Measurements from ENCODE around the gene SLC22A23.

Gene SLC22A23

GRCh38 chr6:3280866-3281465, 175.9 kb downstream of the SLC22A23 start:
- DNase-seq = no peak

DNA sequence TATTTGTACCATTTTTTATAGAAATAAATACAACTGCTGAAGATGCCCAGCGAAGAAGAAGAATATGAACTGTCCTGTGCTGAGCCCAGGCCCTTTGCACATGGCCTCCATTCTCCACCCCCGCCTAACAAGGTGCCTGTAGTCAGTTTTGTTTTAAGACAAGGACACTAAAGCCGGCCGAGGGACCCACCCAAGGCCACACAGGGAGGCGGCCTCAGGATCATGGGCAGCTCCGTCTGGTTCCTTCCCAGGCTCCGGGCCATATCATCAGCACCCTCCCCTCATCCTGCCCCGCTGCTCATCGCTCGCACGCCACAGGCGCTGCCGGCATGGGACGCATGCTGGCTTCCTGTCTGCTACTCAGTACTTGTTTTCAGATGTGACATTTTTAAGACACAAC, 176.8 kb downstream of the SLC22A23 start:
- DNase-seq = no peak

- no peak for DNase-seq
Measured at GRCh38 chr6:3278691-3279090, 178.2 kb downstream of the SLC22A23 start.

DNA sequence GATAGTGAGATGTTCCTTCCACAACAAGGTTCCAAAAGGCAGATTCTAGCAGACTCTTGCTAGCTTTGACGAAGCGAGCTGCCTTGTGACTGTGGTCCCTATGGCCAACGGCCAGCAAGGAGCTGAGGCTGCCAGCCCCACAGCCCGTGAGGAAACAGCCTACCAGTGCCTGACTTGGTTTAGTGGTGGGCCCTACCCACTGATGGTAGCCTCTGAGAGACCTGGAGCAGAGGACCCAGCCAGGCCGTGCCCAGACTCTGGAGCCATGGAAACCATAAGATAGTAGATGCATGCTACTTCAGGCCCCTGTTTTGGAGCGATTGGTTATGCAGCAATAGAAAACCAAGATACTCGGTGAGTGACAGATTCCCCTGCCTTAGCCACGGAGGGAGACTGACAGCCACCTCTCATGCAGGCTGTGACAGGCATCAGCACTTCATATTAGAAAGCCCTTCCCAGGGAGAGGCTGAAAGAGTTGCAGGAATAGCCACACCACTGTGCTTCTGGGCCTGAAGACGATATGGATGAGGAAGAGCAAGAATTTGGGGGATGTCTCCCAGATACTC, 178.9 kb downstream of the SLC22A23 start:
- DNase-seq = no peak

DNA sequence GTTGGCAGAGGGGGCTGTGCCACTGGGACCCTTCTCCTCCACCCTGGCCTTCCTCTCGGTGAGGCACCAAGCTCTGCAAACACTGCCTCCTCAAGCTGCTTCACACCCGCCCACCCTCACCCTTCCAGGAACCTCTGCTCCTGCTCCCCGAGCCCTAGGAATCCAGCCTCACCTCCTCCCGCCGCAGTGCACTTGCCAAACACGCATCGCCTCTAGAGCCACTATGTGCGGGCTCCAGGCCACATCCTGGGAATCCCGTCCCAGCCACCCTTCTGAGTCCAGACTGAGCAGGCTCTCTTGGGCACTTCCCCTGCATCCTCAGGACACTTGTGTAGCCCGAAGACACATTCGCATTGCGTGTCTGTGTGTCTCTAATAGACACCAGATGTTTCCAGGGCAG, 179.6 kb downstream of the SLC22A23 start:
- no peak for DNase-seq

DNA sequence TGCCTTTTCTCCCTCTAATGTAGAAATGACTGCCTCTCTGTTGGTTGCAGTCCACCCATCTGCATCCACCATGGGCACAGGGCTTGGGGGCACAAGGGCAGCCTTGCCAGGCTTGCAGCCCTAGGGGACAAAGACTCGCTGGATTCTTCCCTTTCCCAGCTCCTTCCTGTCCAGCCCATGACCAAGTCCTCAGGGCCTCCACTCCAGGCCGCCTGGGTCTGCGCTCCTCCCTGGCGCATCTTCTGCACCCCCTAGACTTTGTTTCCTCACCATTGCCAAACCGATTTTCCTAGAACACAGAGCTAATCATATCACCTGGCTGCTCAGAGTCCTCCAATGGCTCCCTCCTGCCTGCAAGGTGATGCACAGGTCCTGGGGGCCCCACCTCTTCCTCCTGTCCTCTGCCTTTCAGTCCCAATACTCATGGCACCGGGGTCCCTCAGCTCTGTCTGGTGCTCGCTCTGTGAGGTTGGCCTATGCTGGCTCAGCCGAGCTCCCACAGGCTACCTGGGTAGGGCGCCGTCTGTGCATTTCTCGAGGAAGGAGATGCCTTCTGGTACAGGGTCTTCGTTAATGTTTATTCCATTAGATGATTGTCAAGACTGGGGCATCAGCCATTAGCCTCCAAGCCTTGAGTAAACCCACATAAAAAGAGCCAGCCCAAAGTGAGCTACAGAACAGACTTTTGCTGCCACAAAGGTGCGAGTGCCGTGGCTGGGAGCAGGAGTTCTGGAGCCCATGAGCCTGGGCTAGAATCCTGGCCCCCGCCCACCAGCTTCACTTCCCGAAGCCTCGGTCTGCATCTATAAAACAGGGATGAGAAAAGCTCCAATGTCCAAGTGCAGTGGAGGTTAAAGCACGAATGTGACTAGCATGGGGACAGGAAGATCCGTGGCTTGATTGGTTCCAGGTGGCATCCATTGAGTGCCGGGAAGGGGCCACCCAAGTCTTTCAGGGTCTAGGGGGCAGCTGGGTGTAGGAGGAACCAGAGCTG, 180.4 kb downstream of the SLC22A23 start:
- DNase-seq = no peak

- DNase-seq = no peak
Measured at GRCh38 chr6:3273707-3274521, 182.9 kb downstream of the SLC22A23 start.

DNA sequence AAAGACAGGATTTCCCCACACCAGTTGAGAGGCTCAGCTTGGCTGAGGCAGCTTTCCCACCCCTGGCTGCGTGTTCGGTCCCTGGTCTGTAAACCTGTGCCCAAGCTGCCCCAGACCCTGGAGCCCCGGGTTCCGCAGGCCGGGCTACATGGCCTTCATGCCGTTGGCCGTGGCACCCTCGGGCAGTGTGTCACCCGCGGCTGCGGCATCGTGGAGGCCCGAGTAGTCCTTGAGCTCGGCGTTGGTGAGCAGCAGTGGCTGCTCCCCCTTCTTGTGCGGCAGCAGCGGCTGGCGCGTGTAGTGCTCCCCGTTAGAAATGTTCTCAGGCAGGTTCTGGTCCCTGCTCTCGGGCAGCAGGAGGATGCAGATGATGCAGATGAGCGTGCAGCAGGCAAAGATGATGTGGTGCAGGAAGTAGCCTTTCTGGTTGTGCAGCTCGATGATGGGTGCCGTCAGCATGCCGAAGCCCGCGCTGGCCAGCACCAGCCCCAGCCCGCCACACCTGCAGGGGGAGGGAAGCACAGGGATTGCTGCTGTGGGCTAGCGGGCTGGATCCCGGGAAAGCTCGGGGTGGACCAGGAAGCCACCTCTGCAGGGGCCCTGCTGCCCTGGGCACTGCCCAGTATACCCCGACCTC, 183.8 kb downstream of the SLC22A23 start:
- no peak for DNase-seq

DNA sequence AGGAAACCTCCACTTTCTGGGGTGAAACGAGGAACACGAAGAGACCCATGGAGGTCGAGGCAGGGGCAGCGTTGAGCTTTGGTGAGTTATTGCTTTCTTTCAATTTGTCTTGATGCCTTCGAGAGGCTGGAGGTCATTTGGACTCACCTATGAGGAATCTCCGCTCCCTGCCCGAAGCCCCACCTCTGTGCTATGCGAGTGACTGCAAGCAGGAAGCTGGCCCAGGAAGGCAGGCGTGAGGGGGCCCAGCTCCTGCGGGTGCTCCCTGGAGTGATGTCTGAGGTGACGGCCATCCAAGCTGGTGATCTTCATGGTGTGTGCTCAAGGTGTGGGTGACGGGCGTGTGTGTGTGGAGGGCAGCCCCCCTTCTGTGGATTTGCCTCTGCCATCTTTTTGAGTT, 185.1 kb downstream of the SLC22A23 start:
- DNase-seq = no peak

- no peak for DNase-seq
Measured at GRCh38 chr6:3270258-3270657, 186.6 kb downstream of the SLC22A23 start.

GRCh38 chr6:3269281-3269975, 187.4 kb downstream of the SLC22A23 start:
- DNase-seq = no peak

DNA sequence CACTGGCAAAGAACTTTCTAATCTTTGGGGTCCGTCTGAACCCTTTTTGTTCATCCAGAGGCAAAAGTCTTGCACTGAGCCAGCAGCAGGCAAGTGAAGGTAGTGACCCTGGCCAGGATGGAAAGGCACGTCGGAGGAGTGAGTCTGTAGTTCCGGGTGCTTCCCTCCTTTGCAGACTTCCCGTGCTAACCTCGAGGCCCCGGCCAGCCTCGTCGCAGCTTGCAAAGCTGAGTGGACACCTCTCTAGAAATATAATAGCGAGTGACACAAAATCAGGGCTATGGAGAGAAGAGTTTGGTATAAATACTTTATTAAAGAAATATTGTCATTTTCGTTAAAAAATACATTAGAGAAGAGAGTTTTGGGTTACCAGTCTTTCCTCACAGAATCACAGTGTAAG, 188.2 kb downstream of the SLC22A23 start:
- DNase-seq = no peak

DNA sequence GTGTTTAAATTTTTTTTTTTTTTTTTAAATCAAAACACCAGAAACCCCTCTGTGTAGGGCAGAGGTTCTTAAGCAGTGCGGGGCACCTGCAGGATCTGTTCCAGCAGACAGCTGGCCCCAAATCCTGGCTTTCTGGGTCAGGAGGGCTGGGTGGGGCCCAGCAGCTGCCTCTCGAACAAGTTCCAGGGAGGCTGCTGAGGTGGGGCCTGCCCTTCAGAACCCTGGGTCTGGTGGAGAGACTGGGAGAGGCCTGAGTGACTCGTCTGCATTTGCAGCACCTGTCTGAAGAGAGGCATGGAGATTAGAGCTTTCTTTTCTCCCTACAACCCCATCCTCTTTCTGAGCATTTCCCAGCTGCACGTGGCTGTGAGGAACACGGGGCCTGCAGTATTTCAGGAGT, 189.7 kb downstream of the SLC22A23 start:
- DNase-seq = peak; percentile 67

- no peak for DNase-seq
Measured at GRCh38 chr6:3266170-3266569, 190.7 kb downstream of the SLC22A23 start.

GRCh38 chr6:3265671-3266070, 191.2 kb downstream of the SLC22A23 start:
- no peak for DNase-seq

- no peak for DNase-seq
Measured at GRCh38 chr6:3264356-3264755, 192.5 kb downstream of the SLC22A23 start.

GRCh38 chr6:3263096-3263495, 193.8 kb downstream of the SLC22A23 start:
- peak; percentile 36 for DNase-seq

- DNase-seq = no peak
Measured at GRCh38 chr6:3261921-3262320, 194.9 kb downstream of the SLC22A23 start.

GRCh38 chr6:3261518-3261820, 195.4 kb downstream of the SLC22A23 start:
- no peak for DNase-seq

- DNase-seq = peak; percentile 55
Measured at GRCh38 chr6:3260772-3261517, 195.9 kb downstream of the SLC22A23 start.

DNA sequence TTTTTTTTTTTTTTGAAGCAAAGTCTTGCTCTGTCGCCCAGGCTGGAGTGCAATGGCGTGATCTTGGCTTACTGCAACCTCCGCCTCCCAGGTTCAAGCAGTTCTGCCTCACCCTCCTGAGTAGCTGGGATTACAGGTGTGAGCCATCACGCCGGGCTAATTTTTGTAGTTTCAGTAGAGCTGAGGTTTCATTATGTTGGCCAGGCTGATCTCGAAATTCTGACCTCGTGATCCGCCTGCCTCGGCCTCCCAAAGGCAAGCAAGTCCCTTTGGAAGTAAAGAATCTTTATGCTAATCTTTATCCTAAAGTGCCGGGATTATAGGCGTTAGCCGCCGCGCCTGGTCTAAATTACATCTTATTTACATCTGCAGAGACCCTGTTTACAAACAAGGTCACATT, 196.6 kb downstream of the SLC22A23 start:
- DNase-seq = no peak
